ENCODE measurements around the gene FAM171A2. TPM values are rescaled to one million over a fixed set of nuclear protein-coding genes. Genes with fewer than 3 reads are reported as not detected.
"Not testable (repeated sequence)": the region's sequence is repeated elsewhere in the genome, so short reads cannot be mapped to it uniquely, and the experiment has no call there.

FAM171A2 gene
- polyA plus RNA-seq, 1 donor (not counting 4 experiments of a cell fraction or from before 2014, with no cell fraction given) = 0.35 TPM

DNA sequence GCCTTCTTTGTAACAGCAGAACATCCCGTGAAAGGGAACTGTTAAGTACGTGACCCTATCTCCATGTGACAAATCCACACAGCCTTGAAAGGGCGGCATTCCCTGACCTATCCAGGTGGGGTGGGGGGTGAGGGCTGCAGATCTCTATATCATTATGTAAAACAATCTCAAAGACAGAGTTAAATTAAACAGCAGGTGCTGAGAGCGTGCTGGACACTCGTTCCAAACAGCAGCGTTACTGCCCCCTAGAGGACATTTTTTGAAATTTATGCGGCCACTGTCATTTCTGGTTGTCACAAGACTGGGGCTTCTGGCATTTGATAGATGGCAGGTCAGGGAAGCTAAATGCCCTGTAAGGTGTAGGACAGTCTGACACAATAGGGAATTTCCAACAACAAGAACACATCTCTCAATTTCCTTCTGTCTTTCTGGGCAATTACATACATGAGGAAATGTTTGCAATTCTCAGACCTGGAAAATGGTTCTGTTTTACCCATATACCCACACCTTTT lies 32.3 kb downstream of the FAM171A2 start:
- Histone ChIP-seq H3K36me3 (ENCODE audit: control insufficient read depth in 2 of 2, extremely low read depth in 1 of 2, insufficient read depth in 2 of 2, low read length in 2 of 2) (no peaks in the 10 kb centered on the region), H3K79me2 (ENCODE audit: control insufficient read depth, insufficient read depth, low read length) (no peaks in the 10 kb centered on the region), H3K9me3 (ENCODE audit: control insufficient read depth, low read depth, low read length) (no peaks in the 10 kb centered on the region), H3K9me1 (ENCODE audit: control insufficient read depth, extremely low read depth, insufficient read depth, low read length) (no peaks in the 10 kb centered on the region), H3K27me3 (ENCODE audit: control insufficient read depth, extremely low read depth, insufficient read depth, low read length) (no peaks in the 10 kb centered on the region), H2AFZ (ENCODE audit: control insufficient read depth, low read length) (no peak overlapping the region), H3K27ac (ENCODE audit: control insufficient read depth, insufficient read depth, low read length) (no peak overlapping the region), H3K4me3 (ENCODE audit: control insufficient read depth in 2 of 3, extremely low read depth in 1 of 3, insufficient read depth in 2 of 3, low read depth in 1 of 3, low read length in 3 of 3) (no peak overlapping the region), H3K9ac (ENCODE audit: control insufficient read depth, extremely low read depth, insufficient read depth, low read length) (no peak overlapping the region), H3K4me2 (ENCODE audit: control insufficient read depth, extremely low read depth, insufficient read depth, low read depth, low read length) (no peak overlapping the region), H3K4me1 (ENCODE audit: control insufficient read depth, extremely low read depth, insufficient read depth, low read length) (no peaks in the 10 kb centered on the region), H4K20me1 (ENCODE audit: control insufficient read depth, extremely low read depth, insufficient read depth, low read length) (no peaks in the 10 kb centered on the region)
- TF ChIP-seq EZH2 (IDR thresholded peaks at IDR 0.05; ENCODE audit: low read length) = no peak
- TF ChIP-seq, protein P1, sequence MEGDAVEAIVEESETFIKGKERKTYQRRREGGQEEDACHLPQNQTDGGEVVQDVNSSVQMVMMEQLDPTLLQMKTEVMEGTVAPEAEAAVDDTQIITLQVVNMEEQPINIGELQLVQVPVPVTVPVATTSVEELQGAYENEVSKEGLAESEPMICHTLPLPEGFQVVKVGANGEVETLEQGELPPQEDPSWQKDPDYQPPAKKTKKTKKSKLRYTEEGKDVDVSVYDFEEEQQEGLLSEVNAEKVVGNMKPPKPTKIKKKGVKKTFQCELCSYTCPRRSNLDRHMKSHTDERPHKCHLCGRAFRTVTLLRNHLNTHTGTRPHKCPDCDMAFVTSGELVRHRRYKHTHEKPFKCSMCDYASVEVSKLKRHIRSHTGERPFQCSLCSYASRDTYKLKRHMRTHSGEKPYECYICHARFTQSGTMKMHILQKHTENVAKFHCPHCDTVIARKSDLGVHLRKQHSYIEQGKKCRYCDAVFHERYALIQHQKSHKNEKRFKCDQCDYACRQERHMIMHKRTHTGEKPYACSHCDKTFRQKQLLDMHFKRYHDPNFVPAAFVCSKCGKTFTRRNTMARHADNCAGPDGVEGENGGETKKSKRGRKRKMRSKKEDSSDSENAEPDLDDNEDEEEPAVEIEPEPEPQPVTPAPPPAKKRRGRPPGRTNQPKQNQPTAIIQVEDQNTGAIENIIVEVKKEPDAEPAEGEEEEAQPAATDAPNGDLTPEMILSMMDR (optimal IDR thresholded peaks at IDR 0.05 in 1 of 3, IDR thresholded peaks at IDR 0.05 in 1 of 3, conservative IDR thresholded peaks at IDR 0.05 in 1 of 3; ENCODE audit: extremely low read depth in 1 of 3, insufficient read depth in 2 of 3, low read length in 3 of 3) = peak; percentile 74 to 86 (median 80)
- dilution Hi-C loops (cut with MboI; ENCODE audit: extremely low pct_ligation_motif_present, low sequenced_read_pairs) = no loop called here
- DNase-seq (ENCODE audit: low read depth, low spot score) = no peak
- FAIRE-seq = peak; percentile 66

- DNase-seq (ENCODE audit: low read depth, low spot score); FAIRE-seq; H3K9me1 ChIP-seq (ENCODE audit: control insufficient read depth, extremely low read depth, insufficient read depth, low read length): not testable (repeated sequence)
Observed at GRCh38 chr17:44330263-44330662, 33.4 kb downstream of the FAM171A2 start.

DNA sequence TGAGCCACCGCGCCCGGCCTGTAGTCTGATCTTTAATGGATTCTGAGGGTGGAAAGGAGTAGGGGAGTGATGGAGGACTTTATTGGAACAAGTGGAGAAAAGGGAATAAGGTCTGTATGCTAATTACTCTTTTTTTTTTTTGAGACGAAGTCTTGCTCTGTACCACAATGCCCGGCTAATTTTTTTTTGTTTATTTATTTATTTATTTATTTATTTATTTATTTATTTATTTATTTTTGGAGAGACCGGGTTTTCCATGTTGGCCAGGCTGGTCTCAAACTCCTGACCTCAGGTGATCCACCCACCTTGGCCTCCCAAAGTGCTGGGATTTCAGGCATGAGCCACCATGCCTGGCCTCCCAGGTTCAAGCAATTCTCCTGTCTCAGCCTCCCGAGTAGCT lies 34.1 kb downstream of the FAM171A2 start:
- H3K27ac ChIP-seq (ENCODE audit: control insufficient read depth, insufficient read depth, low read length); dilution Hi-C loops (cut with MboI; ENCODE audit: extremely low pct_ligation_motif_present, low sequenced_read_pairs); H3K4me1 ChIP-seq (ENCODE audit: control insufficient read depth, extremely low read depth, insufficient read depth, low read length); H3K9ac ChIP-seq (ENCODE audit: control insufficient read depth, extremely low read depth, insufficient read depth, low read length); H3K9me1 ChIP-seq (ENCODE audit: control insufficient read depth, extremely low read depth, insufficient read depth, low read length); H3K4me3 ChIP-seq (ENCODE audit: control insufficient read depth in 2 of 3, extremely low read depth in 1 of 3, insufficient read depth in 2 of 3, low read depth in 1 of 3, low read length in 3 of 3); H3K36me3 ChIP-seq (ENCODE audit: control insufficient read depth in 2 of 2, extremely low read depth in 1 of 2, insufficient read depth in 2 of 2, low read length in 2 of 2); H3K9me3 ChIP-seq (ENCODE audit: control insufficient read depth, low read depth, low read length); DNase-seq (ENCODE audit: low read depth, low spot score); H2AFZ ChIP-seq (ENCODE audit: control insufficient read depth, low read length); H4K20me1 ChIP-seq (ENCODE audit: control insufficient read depth, extremely low read depth, insufficient read depth, low read length); H3K27me3 ChIP-seq (ENCODE audit: control insufficient read depth, extremely low read depth, insufficient read depth, low read length); H3K79me2 ChIP-seq (ENCODE audit: control insufficient read depth, insufficient read depth, low read length); H3K4me2 ChIP-seq (ENCODE audit: control insufficient read depth, extremely low read depth, insufficient read depth, low read depth, low read length); FAIRE-seq: not testable (repeated sequence)

More at GRCh38 chr17:44330263-44330662, 33.4 kb downstream of the FAM171A2 start:
- H3K36me3 ChIP-seq (ENCODE audit: control insufficient read depth in 2 of 2, extremely low read depth in 1 of 2, insufficient read depth in 2 of 2, low read length in 2 of 2); H3K4me2 ChIP-seq (ENCODE audit: control insufficient read depth, extremely low read depth, insufficient read depth, low read depth, low read length); H4K20me1 ChIP-seq (ENCODE audit: control insufficient read depth, extremely low read depth, insufficient read depth, low read length); dilution Hi-C loops (cut with MboI; ENCODE audit: extremely low pct_ligation_motif_present, low sequenced_read_pairs); H3K4me1 ChIP-seq (ENCODE audit: control insufficient read depth, extremely low read depth, insufficient read depth, low read length); H3K9me3 ChIP-seq (ENCODE audit: control insufficient read depth, low read depth, low read length); H2AFZ ChIP-seq (ENCODE audit: control insufficient read depth, low read length); H3K9ac ChIP-seq (ENCODE audit: control insufficient read depth, extremely low read depth, insufficient read depth, low read length); H3K27ac ChIP-seq (ENCODE audit: control insufficient read depth, insufficient read depth, low read length); H3K79me2 ChIP-seq (ENCODE audit: control insufficient read depth, insufficient read depth, low read length); H3K27me3 ChIP-seq (ENCODE audit: control insufficient read depth, extremely low read depth, insufficient read depth, low read length); H3K4me3 ChIP-seq (ENCODE audit: control insufficient read depth in 2 of 3, extremely low read depth in 1 of 3, insufficient read depth in 2 of 3, low read depth in 1 of 3, low read length in 3 of 3): not testable (repeated sequence)

Measured in keratinocyte (primary cell).